Lower leg skin (tissue), 4 donors: ENCODE measurements around the gene USP14. TPM values are rescaled to one million over a fixed set of nuclear protein-coding genes. Genes with fewer than 3 reads are reported as not detected.
"Not testable (repeated sequence)": the region's sequence is repeated elsewhere in the genome, so short reads cannot be mapped to it uniquely, and the experiment has no call there.

Source experiments
- DNase-seq, 2 donors: peaks; one replicate each; pipeline ENCODE4 v3.0.0-alpha.2; 2019; ENCODE audit warnings: low spot score in 2 of 2
- H3K4me3 ChIP-seq: fragments of 200-600 bp; sonication (generic); 2 replicates; pipeline ENCODE4 v1.5.1; 2017; ENCODE audit warnings: mild to moderate bottlenecking, low read depth; ENCODE audit not compliant: poor library complexity, severe bottlenecking
- CTCF ChIP-seq, 3 donors: fragments of 450-650 bp; IDR thresholded peaks; one replicate each; pipeline ENCODE4 v1.5.1; 2016; ENCODE audit warnings: antibody characterized with exemption in 3 of 3, mild to moderate bottlenecking in 3 of 3, moderate library complexity in 2 of 3
- POLR2A ChIP-seq, 2 donors: fragments of 450-650 bp; IDR thresholded peaks; one replicate each; pipeline ENCODE4 v1.6.1; 2016 to 2017; ENCODE audit warnings: antibody characterized with exemption in 2 of 2, mild to moderate bottlenecking in 1 of 2, moderate library complexity in 1 of 2
- WGBS, 2 donors: methylation state at CpG; one replicate each; pipeline ENCODE4 v1.1.5; 2018; 5-methylcytosine and 5-hydroxymethylcytosine counted together
- intact Hi-C: fragments of 100-400 bp; cut with DNase I; formaldehyde crosslinking; loops from one replicate; pipeline ENCODE4 v1.15.0; 2023; ENCODE audit warnings: low total_unique reads
- total RNA-seq, 4 donors: library from RNA; depleted of rRNA; stranded (reverse); fragments of >200 nt; gene quantifications; one replicate each; pipeline ENCODE4 v1.1.0, GENCODE V29; 2016

USP14 gene
- 10 to 100 TPM; 13.9 to 20.4 (median 16.6) TPM for total RNA-seq

GRCh38 chr18:158128-159036, at the start of gene USP14:
Gene USP14, plus strand, starts transcription at chr18:158557. Its CDS starts 142 bp downstream, at chr18:158699.
- DNase-seq: peak; percentile 93 to 99
- H3K4me3 ChIP-seq: peak within 1 kb of the TSS; percentile 79
- TF ChIP-seq POLR2A (IDR thresholded peaks at IDR 0.05) (no peak), CTCF (IDR thresholded peaks at IDR 0.05) (no peak)
- 2% methylated on average over 53 to 84 of the region's 89 CpGs for WGBS, 2 donors
- intact Hi-C loops: no loop called here

- DNase-seq, H3K4me3 ChIP-seq, intact Hi-C loops: not testable (repeated sequence)
- 36 to 44% methylated on average over 2 to 3 of the region's 3 CpGs for WGBS, 2 donors
Observed at GRCh38 chr18:108665-109063, 49.7 kb upstream of the USP14 start.

GRCh38 chr18:109130-109921, 49.0 kb upstream of the USP14 start:
- 25 to 26% methylated on average over 5 to 7 of the region's 7 CpGs for WGBS, 2 donors
- intact Hi-C loops: not testable (repeated sequence)

GRCh38 chr18:109922-110261, 48.5 kb upstream of the USP14 start:
- intact Hi-C loops, H3K4me3 ChIP-seq: not testable (repeated sequence)
- WGBS, 2 donors: 47 to 48% methylated on average over 5 of the region's 5 CpGs
- peak in 1 of 2 donors; percentile 25 for DNase-seq

More at GRCh38 chr18:109130-109921, 49.0 kb upstream of the USP14 start:
- peak in 1 of 3 donors; percentile 30 for TF ChIP-seq CTCF (IDR thresholded peaks at IDR 0.05)
- H3K4me3 ChIP-seq: not testable (repeated sequence)
- DNase-seq: peak in 1 of 2 donors; percentile 29

GRCh38 chr18:110351-111201, 47.8 kb upstream of the USP14 start:
- 40 to 48% methylated on average over 4 of the region's 4 CpGs for WGBS, 2 donors
- intact Hi-C loops, H3K4me3 ChIP-seq: not testable (repeated sequence)
- DNase-seq: peak in 1 of 2 donors; percentile 36
- TF ChIP-seq CTCF (IDR thresholded peaks at IDR 0.05): peak in 1 of 3 donors; percentile 69

- DNase-seq: peak in 1 of 2 donors; percentile 21
- no peak for TF ChIP-seq CTCF (IDR thresholded peaks at IDR 0.05)
- no peak for TF ChIP-seq POLR2A (IDR thresholded peaks at IDR 0.05)
- intact Hi-C loops: no loop called here
- no peak overlapping the region for H3K4me3 ChIP-seq
- 16 to 22% methylated on average over 5 to 37 of the region's 42 CpGs for WGBS, 2 donors
Observed at GRCh38 chr18:111306-112014, 46.9 kb upstream of the USP14 start.

- intact Hi-C loops, H3K4me3 ChIP-seq: not testable (repeated sequence)
- 35 to 43% methylated on average over 29 to 31 of the region's 43 CpGs for WGBS, 2 donors
- peak in 1 of 2 donors; percentile 93 for DNase-seq
Observed at GRCh38 chr18:112015-112733, 46.2 kb upstream of the USP14 start.

GRCh38 chr18:120539-121260, 37.7 kb upstream of the USP14 start:
- 78 to 84% methylated on average over 7 of the region's 7 CpGs for WGBS, 2 donors
- H3K4me3 ChIP-seq, DNase-seq, intact Hi-C loops: not testable (repeated sequence)
